GM04503 (cell line): ENCODE data around the gene ITPK1.
"Not testable (repeated sequence)": the region's sequence is repeated elsewhere in the genome, so short reads cannot be mapped to it uniquely, and the experiment has no call there.

ENCODE experiments used
- DNase-seq: peaks from one replicate; pipeline ENCODE4 v3.0.0-alpha.2; 2012; ENCODE audit warnings: low read depth

ITPK1 gene

DNA sequence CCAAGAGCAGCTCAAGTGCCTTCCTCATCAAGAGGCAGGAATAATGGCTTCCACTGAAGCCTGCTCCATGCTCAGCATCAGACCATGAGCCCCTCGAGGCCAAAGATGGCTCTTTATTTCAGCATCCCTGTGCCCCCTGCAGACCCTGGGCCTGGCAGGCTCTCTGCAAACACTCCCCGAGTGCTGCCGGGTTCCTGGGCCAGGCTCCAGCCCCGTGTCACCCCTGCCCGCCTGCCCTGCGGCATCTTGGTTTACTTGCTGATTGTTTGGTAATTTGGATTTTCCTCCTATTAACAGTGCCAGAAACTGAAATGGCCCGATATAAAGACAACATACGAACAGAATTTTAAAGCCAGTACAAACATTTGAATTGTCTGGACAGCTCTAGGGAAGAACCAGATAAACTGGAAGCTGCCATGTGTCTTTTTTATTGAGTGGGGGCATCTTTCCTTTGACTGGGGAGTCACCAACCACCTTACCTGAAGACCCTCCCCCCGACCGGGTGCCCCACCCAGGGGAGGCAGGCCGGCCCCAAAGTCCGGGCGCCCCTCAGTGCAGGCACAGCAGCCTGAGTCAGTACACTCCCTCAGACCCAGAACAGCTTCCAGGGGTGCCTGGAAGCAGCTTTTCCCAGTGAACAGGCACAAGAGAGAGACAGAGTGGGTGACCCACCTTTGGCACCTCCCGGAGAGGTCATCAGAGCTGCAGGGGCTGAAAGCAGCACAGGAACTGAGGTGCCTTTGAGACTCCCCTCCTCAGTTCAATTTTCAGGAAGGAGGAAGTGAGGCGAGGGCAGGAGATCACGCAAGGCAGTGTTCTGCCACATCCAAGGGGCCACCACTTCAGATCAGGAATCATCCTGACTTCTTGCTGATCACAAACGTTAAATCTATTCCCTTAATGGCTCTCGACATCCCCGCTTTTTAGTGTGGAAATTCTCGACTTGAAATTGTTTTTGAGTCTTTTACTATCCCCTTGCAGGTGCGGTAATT is 30.6 kb downstream of the ITPK1 start:
- DNase-seq: no peak

DNA sequence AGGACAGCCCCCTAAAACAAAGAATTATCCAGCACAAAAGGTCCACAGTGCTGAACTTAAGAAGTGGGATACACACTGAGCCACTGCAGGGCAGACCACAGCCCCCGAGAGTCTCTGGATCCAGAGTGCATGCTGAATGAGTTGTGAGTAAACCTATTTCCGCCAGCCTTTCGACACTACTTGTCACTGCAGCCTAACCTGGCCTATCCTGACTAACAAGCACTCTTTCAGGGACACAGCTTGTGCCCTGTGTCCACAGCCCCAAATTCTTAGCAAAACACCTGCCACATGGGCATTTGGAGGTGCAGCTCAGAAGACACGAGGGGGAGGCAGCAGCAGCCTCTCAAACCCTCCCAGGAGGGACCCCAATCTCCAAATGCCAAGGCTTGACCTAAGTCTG is 31.3 kb downstream of the ITPK1 start:
- no peak for DNase-seq

DNA sequence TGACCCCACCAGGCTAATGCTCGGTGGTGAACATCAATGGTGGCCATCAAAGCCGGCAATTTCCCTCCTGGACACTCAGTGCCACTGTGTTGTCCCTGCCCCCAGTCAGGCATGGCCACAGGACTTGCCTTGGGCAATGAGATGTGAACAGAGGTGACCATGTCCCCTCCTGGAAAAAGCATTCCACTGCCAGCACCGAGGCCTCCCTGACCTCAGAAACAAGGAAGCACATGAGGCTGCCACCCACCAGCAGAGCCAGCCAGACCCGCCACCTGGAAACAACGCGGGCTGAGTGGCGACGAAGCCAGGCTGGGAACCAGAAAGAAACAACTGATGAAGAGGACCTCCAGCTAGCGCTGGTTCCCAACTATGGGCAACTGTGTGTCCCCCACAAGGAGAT is 31.8 kb downstream of the ITPK1 start:
- DNase-seq: no peak

DNA sequence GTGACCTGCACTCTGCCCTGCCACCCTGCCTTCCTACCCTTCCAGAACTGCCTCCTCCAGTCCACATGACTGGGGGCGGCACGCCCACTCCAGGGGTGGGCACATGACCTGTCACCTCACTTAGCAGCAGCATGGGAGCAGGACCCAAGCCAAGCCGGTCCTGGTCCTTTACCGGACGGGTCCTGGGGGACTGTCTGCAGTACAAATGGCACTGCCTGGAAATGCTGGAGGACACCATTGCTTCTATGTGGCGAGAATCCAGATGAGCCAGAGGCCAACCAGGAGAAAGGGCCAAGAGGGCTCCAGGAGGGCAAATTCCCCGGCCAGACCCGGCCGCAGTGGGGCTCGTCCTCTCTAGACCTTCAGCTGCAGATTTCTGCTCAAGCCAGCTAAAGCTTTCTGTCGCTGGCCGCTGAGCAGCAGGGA is 33.1 kb downstream of the ITPK1 start:
- DNase-seq: no peak

DNA sequence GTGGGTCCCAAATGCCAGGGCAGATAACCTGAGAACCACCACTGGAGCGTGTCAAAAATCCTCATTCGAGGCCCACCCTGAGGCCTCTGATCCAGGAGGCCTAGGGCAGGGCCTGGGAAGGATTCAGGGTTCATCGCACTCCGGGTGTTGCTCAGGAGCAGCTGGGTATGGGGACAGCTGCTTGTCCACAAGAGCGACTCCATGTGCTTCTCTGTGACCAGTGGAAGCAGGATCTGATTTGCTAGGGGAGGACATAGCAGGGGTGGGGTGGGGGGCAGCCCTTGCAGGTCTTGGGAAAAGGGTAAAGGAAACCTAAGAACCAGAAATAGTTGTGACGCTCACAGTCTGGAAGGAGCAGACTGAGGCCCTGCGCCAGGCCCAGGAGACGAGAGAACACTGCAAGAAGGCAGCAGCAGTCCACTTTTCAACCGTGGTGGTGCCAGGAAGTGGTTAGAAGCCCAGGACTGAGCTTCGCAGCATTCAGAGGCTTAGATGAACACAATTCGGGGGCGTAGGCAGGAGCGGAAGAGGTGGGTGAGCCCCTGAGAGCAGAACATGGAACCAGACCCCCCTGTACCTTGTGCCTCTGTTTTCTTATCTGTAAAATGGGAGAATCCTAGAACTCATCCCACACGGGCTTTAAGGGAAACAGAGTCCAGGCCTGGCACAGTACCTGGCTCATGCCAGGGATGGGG is 33.7 kb downstream of the ITPK1 start:
- no peak for DNase-seq

DNA sequence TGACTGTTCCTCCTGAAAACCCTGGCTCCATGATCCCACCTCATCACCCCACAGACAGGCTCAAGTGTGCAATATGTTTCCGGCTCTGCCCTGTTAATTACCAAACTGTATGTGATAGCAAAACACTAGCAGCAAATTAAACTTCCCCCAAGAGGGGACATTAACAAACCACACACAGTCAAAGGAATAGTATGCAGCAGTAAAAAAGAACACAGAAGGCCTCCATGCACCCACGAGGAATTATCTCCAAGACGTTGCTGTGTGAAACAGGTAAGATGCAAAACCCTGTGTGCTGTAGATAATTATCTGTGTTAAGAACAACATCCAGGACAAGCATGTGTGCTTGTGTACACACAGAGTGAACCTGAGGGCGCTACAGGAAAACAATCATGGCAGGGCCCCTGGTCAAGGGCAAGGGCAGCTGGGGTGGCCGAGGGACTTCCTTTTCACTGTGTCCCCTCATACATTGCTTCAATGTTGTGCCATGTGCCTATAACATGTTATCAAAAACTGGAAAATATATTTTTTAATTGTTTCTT is 35.8 kb downstream of the ITPK1 start:
- DNase-seq: no peak

DNA sequence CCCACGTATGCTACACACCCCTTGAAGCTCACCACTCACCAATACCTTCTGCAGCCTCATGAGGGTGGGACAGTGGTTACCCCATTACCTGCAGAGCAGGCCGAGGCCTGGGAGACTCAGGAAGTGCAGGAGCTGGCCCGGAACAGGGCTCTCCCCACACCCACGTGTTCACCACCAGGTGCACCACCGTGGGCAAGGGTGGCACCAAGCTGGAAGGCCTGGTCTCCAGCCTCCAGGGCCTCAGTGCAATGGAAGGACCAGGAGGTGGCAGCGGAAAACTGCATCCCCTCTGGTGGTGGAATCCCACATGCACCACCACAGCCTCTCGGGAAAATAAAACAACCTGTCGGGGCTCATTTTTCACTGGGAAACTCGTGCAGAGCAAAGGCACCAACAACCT is 36.4 kb downstream of the ITPK1 start:
- no peak for DNase-seq

DNA sequence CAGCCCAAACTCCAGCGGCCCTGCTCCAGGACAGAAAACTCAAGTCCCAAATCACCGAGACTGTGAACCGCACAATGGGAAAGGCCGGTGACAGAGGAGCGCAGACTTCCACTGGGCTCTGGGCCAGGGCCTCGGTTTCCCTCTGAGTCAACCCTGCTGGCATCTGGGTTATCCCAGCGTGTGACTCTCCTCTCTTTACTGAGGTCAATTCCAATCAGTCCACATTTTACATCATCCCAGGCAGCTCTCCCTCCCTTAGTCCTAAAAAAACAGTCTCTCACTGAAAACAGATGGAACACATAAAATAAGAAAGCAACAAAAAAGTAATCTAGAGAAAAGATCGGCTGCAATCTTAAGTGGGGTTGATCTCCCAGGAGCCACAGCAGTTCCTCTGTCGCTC is 36.9 kb downstream of the ITPK1 start:
- peak; percentile 88 for DNase-seq

DNA sequence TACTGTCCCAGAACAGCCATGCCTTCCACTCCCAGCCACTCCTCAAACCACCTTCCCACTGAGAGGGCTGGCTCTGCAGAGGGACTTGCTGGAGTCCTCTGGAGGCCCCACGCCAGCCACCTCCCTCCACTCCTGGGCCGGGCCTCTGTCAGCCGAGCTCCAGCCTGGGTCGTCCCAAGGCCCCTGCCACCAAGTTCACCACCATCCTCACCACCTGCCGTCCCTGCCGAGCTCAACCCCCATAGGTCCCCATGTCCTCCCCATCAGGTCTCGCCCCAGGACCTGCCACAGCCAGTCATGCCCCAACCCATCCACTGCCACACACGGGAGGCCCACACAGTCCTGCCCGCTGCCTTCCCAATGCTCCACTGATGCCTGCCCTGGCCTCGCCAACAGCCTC is 39.0 kb downstream of the ITPK1 start:
- DNase-seq: no peak

DNA sequence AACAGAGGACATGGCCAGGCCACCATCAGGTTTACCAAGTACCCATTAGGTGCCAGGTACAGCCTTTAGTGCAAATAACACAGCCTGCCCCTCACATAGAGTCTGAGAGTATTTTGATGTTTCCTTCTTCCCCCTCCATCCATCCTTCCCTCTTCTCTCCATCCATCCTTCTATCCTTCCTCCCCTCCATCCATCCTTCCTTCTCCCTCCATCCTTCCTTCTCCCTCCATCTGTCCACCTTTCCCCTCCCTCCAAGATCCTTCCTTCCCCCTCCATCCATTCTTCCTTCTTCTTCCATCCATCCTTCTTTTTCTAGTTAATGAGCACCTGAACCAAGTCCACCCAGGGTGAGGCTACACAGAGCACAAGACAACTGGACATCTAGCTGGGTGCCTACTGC is 39.8 kb downstream of the ITPK1 start:
- no peak for DNase-seq

DNA sequence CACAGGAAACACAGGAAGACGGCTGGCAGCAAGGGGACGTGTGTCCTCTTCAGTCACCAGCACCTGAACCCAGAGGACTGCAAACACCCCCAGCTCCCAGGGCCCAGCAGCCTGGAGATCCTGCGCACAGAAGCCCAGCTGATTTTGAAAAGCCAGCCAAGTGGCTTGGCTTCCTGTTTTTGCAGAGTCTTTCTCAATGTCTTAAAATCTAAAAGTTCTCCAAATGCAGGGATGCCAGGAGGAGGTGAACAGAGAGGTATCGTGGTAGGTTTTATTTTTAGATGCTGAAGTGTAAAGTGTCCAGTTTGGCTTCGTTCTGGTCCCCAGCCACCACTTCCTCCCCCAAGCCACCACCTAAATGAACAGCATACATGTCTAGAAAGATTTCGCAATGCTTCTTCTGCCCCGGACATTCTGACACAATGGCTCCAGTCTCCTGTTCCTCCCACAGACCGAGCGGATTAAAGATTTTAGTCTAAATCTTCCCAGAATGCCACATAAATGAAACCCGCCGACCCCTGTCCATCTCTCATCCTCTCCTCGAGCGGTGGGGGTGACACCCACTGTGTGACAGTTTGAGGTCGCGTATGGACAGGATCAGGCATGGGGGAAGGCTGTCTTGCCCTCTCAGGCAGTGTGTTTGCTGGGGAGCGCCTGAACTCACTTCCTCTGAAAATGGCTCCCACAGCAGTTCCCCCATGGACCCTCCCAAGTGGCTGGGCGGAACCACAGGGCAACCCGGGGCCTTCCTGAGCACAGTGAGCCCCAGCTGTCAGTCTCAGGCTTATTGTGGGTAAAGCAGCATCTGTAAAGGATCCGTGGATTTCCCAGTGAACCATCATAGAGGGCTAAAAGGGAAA is 41.6 kb downstream of the ITPK1 start:
- peak; percentile 27 for DNase-seq

DNA sequence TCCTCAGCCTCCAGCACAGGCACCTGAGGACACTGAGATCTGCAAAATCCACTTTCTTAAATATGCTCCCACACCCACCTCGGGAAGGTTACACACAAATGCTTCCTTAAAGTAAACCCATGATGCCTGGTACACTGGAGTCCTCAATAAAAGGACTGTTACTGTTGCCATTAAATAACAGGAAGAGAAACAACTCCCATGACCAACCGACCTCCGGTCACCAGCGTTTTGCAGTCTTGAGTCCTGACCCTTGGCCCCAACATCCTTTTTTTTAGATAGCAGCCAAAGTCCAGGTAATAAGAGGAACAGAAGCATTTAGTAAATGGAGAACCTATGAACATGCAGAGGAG is 42.4 kb downstream of the ITPK1 start:
- no peak for DNase-seq

DNA sequence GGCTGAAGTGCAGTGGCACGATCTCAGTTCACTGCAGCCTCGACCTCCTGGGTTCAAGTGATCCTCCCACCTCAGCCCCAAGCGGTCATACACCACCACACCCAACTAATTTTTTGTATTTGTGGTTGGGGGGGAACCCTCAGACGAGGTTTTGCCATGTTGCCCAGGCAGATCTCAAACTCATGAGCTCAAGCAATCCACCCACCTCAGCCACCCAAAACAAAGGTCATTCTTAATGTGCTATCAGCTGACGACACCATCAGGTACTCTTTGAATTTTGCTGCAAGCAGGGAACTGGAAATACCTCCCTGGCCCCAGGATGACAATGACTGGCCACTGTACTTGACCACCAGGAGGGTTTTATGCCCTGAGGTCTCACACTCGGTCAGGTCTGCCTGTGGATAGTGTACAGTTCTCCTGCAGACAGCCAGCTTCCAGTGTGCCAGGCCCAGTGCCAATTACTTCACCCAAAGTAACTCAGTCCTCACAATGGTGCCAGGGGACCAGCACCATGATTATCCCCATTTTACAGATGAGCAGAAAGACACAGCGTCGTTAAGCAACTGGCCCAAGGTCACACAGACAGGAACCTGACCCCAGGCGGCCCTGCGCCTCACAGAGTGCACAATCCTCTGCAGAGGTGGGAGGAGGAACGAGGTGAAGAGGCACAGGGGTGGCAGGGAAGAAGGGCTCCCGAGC is 42.9 kb downstream of the ITPK1 start:
- no peak for DNase-seq

DNA sequence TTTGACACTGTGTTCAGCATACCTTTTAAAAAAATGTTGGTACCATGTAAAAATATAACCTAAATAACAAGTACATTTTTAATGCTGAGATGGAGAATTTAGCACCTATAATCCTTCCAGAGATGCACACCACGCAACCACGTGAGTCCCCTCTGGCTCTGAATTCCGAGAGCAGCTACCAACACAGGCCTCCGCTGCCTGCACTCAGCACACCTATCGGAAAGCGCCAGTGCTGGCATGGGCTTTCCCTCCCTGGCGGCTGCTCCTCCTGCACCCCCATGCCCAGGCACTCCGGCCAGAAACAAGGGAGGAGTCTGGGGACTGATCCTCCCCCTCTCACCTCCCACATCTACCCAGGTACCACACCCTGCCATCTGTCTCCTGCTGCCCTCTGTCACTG is 47.0 kb downstream of the ITPK1 start:
- DNase-seq: no peak

DNA sequence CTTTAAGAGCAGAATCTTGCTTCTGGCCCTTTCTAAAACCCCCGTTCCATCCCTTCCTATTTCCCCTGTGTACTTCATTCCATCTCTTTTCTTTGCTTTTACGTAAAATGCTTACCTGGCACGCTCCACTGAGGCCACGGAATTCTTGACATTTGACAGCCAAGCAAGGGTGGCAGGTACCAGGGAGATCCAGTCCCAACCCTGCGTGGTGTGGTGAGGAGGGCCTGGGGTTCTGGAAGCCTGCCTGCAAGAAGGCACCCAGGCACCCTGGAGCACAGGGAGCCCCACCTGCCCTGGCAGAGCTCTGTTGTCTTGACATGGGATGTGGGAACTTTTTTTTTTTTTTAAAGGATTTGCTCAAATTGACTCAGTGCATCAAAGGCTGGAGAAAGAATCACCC is 48.6 kb downstream of the ITPK1 start:
- no peak for DNase-seq

DNA sequence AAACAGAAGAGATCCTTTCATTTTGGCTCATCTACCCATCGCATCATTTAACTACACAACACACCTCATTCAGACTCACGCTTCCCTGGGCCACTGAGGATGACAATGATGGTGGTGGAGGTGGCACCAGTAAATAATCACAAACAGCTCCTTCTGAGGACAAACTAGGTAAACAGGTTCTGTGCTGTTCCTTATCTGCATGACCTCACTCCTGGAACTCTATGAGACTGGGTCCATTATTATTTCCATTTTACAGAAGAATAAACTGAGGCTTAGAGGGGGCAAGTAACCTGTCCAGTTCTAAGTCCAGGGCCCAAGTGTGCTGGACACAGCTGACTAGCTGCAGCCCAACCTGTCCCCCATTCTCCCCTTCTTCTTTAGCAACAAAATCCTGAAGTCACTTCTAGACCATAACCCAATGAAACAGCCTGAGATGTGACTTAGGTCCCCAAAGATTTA is 50.4 kb downstream of the ITPK1 start:
- no peak for DNase-seq

DNA sequence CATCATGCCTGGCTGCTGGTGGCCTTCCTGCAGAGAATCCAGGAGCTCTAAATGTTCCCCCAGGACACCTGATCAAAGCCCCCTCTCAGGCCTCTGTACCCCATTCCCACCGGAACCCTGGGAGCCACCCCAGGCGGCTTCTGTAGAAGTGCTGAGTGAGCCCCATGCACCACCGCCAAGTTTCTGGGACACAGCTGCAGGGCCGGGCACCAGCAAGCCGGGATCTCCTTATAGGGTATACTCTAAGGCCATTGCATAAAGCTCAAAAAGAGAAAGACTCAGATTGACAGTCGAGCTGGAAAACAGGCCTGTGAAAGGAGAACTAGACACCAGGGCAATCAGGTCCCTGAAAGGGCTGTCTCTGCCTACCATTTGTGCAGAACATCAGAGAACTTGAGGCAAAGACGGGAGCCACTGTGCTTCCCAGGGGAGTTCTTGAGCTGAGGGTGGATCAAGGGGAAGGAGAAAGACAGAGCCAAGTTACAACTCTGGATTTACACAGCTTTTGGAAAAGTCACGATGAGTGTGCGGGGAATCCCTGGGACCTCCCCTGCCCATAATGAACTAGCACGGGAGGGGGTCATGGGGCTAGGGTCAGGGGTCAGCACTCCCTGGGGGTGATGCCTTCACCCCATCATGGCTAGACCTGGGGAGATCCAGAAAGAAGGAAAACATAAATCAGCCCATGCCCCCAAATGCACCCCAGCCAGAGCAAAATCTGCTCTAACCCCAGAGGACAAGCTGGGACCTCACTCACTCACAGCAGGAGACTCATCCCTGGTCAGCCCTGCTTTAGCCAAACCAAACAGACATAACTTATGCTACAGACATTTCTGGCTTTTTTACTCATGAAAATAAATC is 51.1 kb downstream of the ITPK1 start:
- no peak for DNase-seq

DNA sequence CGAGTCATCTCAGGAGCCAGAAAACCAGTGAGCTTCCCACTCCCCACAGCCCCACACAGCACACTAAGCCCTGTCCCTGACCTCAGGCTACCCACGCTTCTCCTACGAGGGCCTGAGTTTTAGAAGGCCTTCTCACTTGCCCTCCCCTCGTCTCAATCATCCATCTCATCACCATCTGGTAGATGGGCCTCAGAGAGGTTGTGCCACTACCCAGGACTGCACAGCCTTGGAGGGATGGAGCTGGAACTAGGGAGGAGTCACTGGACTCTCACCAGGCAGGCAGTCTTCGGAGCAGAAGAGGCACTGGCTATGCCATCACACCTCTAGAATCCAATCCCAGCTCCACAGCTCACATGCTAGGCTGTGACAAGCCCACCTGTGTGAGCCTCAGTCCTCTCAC is 52.3 kb downstream of the ITPK1 start:
- no peak for DNase-seq

DNA sequence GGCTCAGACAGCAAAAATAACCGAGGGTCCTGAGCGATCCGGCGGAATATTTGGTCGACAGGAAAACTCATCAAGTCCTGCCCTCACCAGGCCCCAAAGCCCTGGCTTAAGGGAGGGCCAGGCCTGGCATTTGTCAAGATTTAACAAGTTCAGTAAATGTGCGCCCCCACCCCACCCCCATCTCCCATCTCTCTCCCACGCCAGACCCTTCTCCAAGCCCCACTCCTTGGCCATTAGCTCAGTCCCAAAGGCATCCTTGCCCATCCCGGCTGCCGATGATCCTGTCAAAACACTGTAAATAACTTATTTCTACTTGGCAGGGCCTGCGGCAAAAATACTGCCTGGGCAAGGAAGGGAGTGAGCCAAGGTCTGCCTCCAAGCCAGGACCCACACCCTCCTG is 52.8 kb downstream of the ITPK1 start:
- no peak for DNase-seq

DNA sequence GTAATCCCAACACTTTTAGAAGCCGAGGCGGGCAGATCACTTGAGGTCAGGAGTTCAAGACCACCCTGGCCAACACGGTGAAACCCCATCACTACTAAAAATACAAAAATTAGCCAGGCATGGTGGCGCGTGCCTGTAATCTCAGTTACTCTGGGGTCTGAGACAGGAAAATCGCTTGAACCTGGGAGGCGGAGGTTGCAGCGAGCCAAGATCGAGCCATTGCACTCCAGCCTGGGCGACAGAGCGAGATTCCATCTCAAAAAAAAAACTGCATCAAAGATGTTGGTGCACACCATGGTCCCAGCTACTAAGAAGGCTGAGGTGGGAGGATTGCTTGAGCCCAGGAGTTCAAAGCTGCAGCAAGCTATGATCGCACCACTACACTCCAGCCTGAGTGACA is 53.7 kb downstream of the ITPK1 start:
- not testable (repeated sequence) for DNase-seq
